Tibial nerve (tissue), 4 donors: ENCODE measurements around the gene YWHAB. TPM values are rescaled to one million over a fixed set of nuclear protein-coding genes. Genes with fewer than 3 reads are reported as not detected.

Experiments
- DNase-seq, 2 donors: peaks; one replicate each; pipeline ENCODE4 v3.0.0-alpha.2; 2019; ENCODE audit warnings: low spot score in 2 of 2
- H3K27ac ChIP-seq, 4 donors: fragments of 200-600 bp; sonication (generic) in 3 of 4; one replicate each; pipeline ENCODE4 v1.5.1; 2017 to 2019; ENCODE audit warnings: mild to moderate bottlenecking in 1 of 4
- H3K27me3 ChIP-seq, 2 donors: fragments of 200-600 bp; sonication (generic) in 1 of 2; one replicate each; pipeline versions ENCODE4 v1.5.1 to v1.6.0; 2017 to 2019
- H3K36me3 ChIP-seq, 3 donors: fragments of 200-600 bp; sonication (generic); one replicate each; pipeline ENCODE4 v1.5.1; 2018 to 2019
- H3K4me1 ChIP-seq, 4 donors: fragments of 200-600 bp; sonication (generic) in 3 of 4; one replicate each; pipeline ENCODE4 v1.5.1; 2017 to 2019
- H3K4me3 ChIP-seq, 4 donors: fragments of 200-600 bp; sonication (generic) in 3 of 4; one replicate each; pipeline ENCODE4 v1.5.1; 2017 to 2019; ENCODE audit warnings: mild to moderate bottlenecking in 1 of 4, moderate library complexity in 1 of 4
- H3K9me3 ChIP-seq, 4 donors: fragments of 200-600 bp; sonication (generic) in 3 of 4; one replicate each; pipeline ENCODE4 v1.5.1; 2017 to 2019
- CTCF ChIP-seq, 5 experiments: fragments of 200-600 bp in 3 of 5; fragments of 450-650 bp in 2 of 5; sonication (generic) in 3 of 5; IDR thresholded peaks; one replicate each; pipeline ENCODE4 v1.5.1; 2016 to 2019; ENCODE audit warnings: antibody characterized with exemption in 5 of 5, mild to moderate bottlenecking in 3 of 5, moderate library complexity in 2 of 5
- EP300 ChIP-seq, 2 donors: sonication (generic); formaldehyde crosslinking; IDR thresholded peaks; one replicate each; pipeline ENCODE4 v1.6.1; 2017; ENCODE audit warnings: antibody characterized with exemption in 2 of 2, mild to moderate bottlenecking in 1 of 2
- POLR2A ChIP-seq, 2 donors: fragments of 450-650 bp; IDR thresholded peaks; one replicate each; pipeline ENCODE4 v1.6.1; 2017; ENCODE audit warnings: antibody characterized with exemption in 2 of 2, mild to moderate bottlenecking in 2 of 2, moderate library complexity in 2 of 2
- WGBS, 2 donors: methylation state at CpG; one replicate each; pipeline ENCODE4 v1.1.5; 2018; 5-methylcytosine and 5-hydroxymethylcytosine counted together
- total RNA-seq, 4 donors: library from RNA; depleted of rRNA; stranded (reverse); fragments of >200 nt; gene quantifications; one replicate each; pipeline ENCODE4 v1.1.0, GENCODE V29; 2016

The YWHAB gene
- total RNA-seq, 4 donors from 2014 or later, result 97.9 to 119 (median 98.3) TPM

GRCh38 chr20:44904377-44904776 is 18.9 kb downstream of the YWHAB start:
- no peak for TF ChIP-seq POLR2A (IDR thresholded peaks at IDR 0.05)
- no peak for TF ChIP-seq EP300 (IDR thresholded peaks at IDR 0.05)
- TF ChIP-seq CTCF (IDR thresholded peaks at IDR 0.05), result no peak
- H3K36me3 ChIP-seq, result peaks cover 0 to 68% (median 5%) of the 10 kb centered on the region in 3 donors
- no peaks in the 10 kb centered on the region for H3K27me3 ChIP-seq
- 86 to 97% methylated on average over 5 of the region's 5 CpGs for WGBS, 2 donors
- no peak overlapping the region for H3K27ac ChIP-seq
- peaks cover 0 to 33% (median 6%) of the 10 kb centered on the region in 4 donors for H3K4me1 ChIP-seq
- no peaks in the 10 kb centered on the region for H3K9me3 ChIP-seq
- no peak for DNase-seq
- no peak overlapping the region for H3K4me3 ChIP-seq

DNA sequence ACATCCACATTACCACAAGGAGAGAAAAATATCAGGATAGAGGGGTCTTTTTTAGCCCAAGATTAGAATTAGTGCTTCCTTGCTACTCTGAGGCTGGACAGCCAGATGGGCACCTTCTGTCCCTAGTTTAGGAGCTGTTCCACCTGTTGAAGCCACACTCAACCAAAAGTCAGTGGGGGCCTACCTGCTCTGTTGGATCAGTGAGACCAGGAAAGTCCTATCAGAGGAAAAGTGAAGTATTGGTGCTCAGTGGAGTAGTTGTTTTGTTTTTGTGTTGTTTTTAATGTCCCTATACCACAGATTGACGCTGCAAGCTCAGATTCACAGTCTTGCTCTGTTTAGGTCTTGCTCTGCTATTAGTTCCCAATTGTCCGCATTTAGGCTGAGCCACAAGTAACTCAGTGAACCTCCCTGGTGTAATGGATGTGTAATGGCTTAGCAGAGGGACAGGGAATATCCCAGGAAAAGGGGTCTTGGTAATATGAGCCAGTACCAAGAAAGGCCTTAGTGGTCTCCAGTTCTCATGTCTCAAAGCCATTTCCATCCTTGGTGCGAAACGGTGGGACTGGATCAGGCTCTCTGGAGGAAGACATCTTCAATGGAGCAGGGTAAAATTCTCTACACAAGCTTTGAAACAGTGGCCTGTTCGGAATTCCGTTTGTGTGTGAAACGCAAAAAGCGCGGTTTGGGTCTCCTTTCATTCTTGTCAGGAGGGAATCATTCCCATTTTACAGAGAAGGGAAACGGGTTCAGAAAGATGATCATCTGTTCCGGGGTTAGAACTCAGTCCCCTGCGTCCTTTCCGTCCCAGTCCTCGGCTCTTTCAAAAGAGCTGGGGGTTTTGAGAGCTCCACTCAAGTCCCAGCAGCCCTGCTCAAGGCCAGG is 23.7 kb downstream of the YWHAB start:
- no peak for DNase-seq
- H3K9me3 ChIP-seq, result no peaks in the 10 kb centered on the region
- peak overlapping the region in 2 of 4 donors; percentile 6 to 42 for H3K27ac ChIP-seq
- peaks cover 0 to 18% (median 8%) of the 10 kb centered on the region in 4 donors for H3K4me1 ChIP-seq
- H3K36me3 ChIP-seq, result peaks cover 0 to 58% (median 0%) of the 10 kb centered on the region in 3 donors
- H3K27me3 ChIP-seq, result no peaks in the 10 kb centered on the region
- TF ChIP-seq EP300 (IDR thresholded peaks at IDR 0.05) (no peak), CTCF (IDR thresholded peaks at IDR 0.05) (no peak), POLR2A (IDR thresholded peaks at IDR 0.05) (no peak)
- 23 to 25% methylated on average over 14 of the region's 14 CpGs for WGBS, 2 donors
- peak overlapping the region; percentile 53 to 70 (median 59) for H3K4me3 ChIP-seq

- Histone ChIP-seq H3K36me3 (peaks cover 0 to 50% (median 0%) of the 10 kb centered on the region in 3 donors), H3K4me3 (peak within 1 kb of the TSS; percentile 53 to 70 (median 59)), H3K9me3 (no peaks in the 10 kb centered on the region), H3K27ac (peak within 1 kb of the TSS in 2 of 4 donors; percentile 6 to 42), H3K27me3 (no peaks in the 10 kb centered on the region), H3K4me1 (peaks cover 0 to 18% (median 8%) of the 10 kb centered on the region in 4 donors)
- no peak for TF ChIP-seq POLR2A (IDR thresholded peaks at IDR 0.05)
- no peak for TF ChIP-seq CTCF (IDR thresholded peaks at IDR 0.05)
- no peak for TF ChIP-seq EP300 (IDR thresholded peaks at IDR 0.05)
- 2% methylated on average over 32 to 52 of the region's 61 CpGs for WGBS, 2 donors
- DNase-seq, result peak in 1 of 2 donors; percentile 24
Measured at GRCh38 chr20:44909872-44910689, 24.6 kb downstream of the YWHAB start, which contains the start of gene PABPC1L. Gene PABPC1L (plus strand): TSS chr20:44910060. CDS start chr20:44910144, 84 bp downstream.

- Histone ChIP-seq H3K4me3 (peak overlapping the region in 3 of 4 donors; percentile 53 to 70 (median 62)), H3K9me3 (no peaks in the 10 kb centered on the region), H3K36me3 (peaks cover 0 to 43% (median 0%) of the 10 kb centered on the region in 3 donors), H3K27me3 (no peaks in the 10 kb centered on the region), H3K4me1 (peaks cover 0 to 18% (median 8%) of the 10 kb centered on the region in 4 donors), H3K27ac (no peak overlapping the region)
- no peak for DNase-seq
- TF ChIP-seq EP300 (IDR thresholded peaks at IDR 0.05) (no peak), POLR2A (IDR thresholded peaks at IDR 0.05) (no peak), CTCF (IDR thresholded peaks at IDR 0.05) (no peak)
- 65 to 78% methylated on average over 14 to 17 of the region's 17 CpGs for WGBS, 2 donors
Measured at GRCh38 chr20:44910690-44911262, 25.3 kb downstream of the YWHAB start.
